Uterus (tissue), 2 donors: ENCODE measurements around the gene CLIP2.

Experiments used
- POLR2A ChIP-seq, 2 donors: fragments of 450-650 bp; IDR thresholded peaks; one replicate each; pipeline ENCODE4 v1.6.1; 2016; ENCODE audit warnings: antibody characterized with exemption in 2 of 2, mild to moderate bottlenecking in 1 of 2, moderate library complexity in 1 of 2
- TF ChIP-seq, protein P1 (sequence below), 4 experiments: fragments of 200-600 bp in 2 of 4; fragments of 450-650 bp in 2 of 4; sonication (generic) in 2 of 4; IDR thresholded peaks; one replicate each; pipeline ENCODE4 v1.5.1; 2016 to 2019; ENCODE audit warnings: antibody characterized with exemption in 4 of 4, mild to moderate bottlenecking in 2 of 4, moderate library complexity in 1 of 4

DNA sequence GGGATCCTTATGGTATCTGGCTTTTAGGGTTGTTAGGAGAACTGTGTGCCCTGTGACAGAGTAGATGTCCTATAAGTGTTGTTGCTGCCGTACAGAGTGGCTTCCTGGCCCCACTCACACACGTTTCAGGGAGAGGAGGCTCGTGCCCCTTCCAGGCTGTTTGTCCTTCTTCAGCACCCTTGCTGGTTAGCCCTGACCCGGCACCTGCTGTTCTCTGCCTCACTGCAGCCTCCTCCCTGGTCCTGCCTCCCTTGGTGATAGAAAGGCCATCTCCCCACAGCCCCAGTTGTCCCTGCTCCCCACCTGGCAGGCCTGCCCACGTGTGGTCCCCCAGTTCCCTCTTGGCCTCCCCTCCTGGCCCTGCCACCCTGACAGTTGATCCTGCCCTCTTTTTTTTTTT, 2.3 kb downstream of the CLIP2 start:
- no peak for TF ChIP-seq POLR2A (IDR thresholded peaks at IDR 0.05)
- TF ChIP-seq, protein P1, sequence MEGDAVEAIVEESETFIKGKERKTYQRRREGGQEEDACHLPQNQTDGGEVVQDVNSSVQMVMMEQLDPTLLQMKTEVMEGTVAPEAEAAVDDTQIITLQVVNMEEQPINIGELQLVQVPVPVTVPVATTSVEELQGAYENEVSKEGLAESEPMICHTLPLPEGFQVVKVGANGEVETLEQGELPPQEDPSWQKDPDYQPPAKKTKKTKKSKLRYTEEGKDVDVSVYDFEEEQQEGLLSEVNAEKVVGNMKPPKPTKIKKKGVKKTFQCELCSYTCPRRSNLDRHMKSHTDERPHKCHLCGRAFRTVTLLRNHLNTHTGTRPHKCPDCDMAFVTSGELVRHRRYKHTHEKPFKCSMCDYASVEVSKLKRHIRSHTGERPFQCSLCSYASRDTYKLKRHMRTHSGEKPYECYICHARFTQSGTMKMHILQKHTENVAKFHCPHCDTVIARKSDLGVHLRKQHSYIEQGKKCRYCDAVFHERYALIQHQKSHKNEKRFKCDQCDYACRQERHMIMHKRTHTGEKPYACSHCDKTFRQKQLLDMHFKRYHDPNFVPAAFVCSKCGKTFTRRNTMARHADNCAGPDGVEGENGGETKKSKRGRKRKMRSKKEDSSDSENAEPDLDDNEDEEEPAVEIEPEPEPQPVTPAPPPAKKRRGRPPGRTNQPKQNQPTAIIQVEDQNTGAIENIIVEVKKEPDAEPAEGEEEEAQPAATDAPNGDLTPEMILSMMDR (IDR thresholded peaks at IDR 0.05), result no peak
